T-helper 22 cell (primary cell): ENCODE results near the gene KHK.

ENCODE experiments used
- DNase-seq: peaks from one replicate; pipeline ENCODE4 v3.0.0-alpha.2; 2020; ENCODE audit warnings: low read depth

The KHK gene

GRCh38 chr2:27082773-27083409, 3.7 kb upstream of the KHK start:
- no peak for DNase-seq

DNA sequence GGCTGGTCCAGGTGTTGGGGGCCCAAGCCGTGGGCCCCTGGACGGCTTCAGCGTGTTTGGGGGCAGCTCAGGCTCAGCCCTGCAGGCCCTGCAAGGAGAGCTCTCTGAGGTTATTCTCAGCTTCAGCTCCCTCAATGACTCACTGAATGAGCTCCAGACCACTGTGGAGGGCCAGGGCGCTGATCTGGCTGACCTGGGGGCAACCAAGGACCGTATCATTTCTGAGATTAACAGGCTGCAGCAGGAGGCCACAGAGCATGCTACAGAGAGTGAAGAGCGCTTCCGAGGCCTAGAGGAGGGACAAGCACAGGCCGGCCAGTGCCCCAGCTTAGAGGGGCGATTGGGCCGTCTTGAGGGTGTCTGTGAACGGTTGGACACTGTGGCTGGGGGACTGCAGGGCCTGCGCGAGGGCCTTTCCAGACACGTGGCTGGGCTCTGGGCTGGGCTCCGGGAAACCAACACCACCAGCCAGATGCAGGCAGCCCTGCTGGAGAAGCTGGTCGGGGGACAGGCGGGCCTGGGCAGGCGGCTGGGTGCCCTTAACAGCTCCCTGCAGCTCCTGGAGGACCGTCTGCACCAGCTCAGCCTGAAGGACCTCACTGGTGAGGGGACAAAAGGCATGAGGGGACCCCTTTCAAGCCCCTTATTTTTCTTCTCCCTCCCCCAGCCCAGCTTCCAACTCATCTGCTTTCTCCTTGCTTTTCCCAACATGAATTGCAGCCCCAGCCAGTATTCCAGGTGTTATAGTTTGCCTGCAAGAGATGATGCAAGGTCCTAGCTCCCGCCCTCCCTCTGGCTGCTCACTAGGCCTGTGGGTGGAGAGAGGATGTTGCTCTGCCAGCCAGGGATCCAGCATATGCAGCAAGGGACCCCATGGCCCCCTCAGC, 2.9 kb upstream of the KHK start:
- DNase-seq = no peak

DNA sequence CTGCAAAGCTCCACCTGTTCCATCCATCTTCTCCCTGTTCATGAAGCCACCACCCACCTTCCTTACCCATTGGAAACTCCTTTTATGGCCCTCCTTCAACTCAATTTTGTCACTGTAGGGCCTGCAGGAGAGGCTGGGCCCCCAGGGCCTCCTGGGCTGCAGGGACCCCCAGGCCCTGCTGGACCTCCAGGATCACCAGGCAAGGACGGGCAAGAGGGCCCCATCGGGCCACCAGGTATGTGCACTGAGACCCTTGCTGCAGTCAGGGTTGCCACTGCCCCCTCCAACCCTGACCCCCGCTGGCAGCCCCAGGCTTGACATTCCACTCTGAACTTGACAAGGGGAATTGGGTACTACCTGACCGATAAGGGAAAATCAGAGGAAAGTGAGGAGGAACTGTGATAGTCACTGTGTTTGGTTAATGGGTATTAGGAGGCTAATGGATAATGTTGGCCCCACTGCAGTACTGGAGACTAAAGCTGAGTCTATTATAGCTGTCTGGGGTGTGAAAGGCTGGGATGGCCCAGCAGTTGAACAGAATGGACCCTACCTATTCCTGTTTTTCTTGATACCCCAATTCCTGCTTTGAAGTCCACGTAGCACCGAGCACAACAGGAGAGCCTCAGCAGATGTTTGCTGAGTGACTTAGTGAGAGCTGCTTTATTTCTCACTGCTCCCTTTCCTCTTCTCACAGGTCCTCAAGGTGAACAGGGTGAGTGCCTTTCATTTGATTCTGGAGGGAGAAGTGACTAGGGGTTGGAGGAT, 2.1 kb upstream of the KHK start:
- DNase-seq = no peak

DNA sequence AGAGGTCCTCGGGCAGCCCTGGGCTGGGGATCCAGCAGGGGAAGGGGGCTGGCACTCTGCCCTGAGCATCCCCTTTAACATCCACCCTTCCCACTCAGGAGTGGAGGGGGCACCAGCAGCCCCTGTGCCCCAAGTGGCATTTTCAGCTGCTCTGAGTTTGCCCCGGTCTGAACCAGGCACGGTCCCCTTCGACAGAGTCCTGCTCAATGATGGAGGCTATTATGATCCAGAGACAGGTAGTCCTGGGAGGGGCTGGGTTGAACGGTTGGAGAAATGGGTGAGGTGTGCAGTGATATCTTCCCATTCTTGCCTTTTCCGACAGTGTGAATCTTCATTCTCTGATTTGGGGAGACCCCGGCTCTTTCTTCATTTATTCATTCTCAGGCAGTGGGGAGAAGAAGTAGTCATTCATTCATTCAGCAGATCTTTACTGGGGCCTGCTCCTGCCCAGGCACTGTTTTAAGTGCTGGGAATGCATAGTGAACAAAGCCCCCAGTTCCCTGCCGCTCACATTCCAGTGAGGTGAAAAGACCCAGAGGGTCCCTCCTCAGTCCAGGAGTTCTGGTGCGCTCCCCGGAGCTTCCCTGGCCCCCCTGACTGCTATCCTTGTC, 1.4 kb upstream of the KHK start:
- DNase-seq = no peak

GRCh38 chr2:27085673-27086089, 891 bp upstream of the KHK start:
- DNase-seq = no peak

- DNase-seq = peak; percentile 91
These were observed 365 bp upstream of the KHK start for GRCh38 chr2:27086090-27086723.

- DNase-seq = no peak
These were observed 1.3 kb downstream of the KHK start for GRCh38 chr2:27087823-27088410.

DNA sequence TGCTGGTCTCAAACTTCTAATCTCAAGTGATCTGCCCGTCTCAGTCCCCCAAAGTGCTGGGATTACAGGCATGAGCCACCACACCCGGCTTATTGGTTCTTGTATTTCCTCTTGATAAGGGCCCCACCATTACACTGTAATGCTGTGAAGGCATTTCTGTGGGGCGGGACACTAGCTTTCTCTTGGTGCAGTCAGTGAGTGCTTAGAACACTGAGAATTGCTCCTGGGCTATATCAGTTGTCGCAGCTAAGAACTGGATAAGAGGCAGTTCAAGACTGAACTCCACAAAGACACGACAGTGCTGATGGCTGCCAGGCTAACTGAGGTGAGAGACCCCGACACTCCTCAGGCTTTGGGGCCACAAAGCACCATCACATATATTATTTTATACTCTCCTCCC, 2.1 kb downstream of the KHK start:
- DNase-seq = no peak

GRCh38 chr2:27089111-27089954, 2.8 kb downstream of the KHK start:
- DNase-seq = no peak

DNA sequence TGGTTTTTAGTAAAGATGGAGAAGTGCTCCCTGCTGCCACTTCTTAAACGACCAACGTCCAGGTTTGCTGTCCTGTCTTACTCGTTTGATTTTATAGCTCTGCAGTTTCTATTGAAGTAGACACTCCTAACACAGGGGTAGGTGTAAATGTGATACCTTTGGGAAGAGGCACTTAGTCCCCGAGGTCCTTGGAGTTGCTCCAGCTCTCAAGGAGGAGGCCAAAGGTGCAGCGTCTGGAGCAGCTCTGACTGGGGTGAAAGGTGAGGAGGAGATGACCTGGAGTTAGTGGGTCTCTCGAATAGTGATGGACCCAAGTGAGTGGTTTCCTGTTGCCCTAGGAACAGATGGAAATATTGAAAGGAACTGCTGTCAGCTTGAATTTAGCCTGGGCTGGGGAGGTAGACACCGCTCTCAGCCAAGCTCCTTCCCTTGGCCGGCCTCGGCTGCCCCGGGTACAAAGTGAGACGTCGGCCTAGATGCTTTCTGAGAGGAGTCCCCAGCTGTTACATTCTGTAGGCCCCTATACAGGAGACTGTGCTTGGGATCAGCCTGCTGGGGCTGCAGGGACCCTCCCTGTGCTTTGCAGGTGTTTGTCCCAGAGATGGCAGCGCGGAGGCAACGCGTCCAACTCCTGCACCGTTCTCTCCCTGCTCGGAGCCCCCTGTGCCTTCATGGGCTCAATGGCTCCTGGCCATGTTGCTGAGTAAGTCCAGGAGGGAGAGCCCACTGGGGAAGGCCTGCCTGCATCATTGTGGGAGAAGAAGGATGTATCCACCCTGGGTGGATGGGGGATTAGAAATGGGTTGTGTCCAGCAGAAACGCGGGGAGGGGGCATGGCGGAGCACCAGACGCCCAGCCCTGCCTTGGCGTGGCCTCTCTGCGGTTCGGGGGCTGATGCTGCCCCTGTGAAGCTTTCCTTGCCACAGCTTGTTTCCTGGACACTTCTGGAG, 5.4 kb downstream of the KHK start:
- DNase-seq = no peak

DNA sequence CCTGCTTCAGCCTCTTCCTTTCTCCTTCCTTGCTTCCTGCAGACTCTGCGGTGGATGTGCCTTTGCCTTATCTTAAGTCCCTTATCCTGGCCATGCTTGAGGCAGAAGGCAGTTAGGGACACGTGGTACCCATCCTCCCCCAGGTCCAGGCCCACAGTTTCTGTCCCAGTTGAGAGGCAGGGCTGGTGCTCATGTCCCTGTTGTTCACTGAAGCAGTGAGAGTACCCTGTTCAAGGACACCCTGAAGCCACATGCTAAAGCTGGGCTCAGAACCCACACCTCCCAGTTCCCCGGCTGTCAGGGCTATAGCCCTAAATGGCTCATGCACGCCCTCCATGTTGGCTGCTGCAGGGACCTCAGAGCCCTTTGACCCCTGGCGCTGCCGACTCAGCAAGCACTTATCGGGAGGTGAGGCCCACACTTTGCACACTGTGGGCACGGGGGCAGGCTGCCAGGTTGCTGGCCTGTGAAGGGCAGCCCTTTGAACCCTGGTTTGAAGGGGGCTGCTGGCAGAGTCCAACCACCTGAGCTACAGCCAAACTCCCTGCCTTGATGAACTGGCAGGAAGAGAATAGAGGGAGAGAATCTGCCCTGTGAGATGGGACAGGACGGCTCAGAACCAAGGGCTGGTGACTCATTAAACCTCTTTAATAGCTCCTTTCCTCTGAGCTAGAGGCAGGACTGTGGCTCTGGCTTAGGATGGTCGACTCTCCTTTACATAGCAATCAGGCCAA, 6.3 kb downstream of the KHK start:
- DNase-seq = no peak

DNA sequence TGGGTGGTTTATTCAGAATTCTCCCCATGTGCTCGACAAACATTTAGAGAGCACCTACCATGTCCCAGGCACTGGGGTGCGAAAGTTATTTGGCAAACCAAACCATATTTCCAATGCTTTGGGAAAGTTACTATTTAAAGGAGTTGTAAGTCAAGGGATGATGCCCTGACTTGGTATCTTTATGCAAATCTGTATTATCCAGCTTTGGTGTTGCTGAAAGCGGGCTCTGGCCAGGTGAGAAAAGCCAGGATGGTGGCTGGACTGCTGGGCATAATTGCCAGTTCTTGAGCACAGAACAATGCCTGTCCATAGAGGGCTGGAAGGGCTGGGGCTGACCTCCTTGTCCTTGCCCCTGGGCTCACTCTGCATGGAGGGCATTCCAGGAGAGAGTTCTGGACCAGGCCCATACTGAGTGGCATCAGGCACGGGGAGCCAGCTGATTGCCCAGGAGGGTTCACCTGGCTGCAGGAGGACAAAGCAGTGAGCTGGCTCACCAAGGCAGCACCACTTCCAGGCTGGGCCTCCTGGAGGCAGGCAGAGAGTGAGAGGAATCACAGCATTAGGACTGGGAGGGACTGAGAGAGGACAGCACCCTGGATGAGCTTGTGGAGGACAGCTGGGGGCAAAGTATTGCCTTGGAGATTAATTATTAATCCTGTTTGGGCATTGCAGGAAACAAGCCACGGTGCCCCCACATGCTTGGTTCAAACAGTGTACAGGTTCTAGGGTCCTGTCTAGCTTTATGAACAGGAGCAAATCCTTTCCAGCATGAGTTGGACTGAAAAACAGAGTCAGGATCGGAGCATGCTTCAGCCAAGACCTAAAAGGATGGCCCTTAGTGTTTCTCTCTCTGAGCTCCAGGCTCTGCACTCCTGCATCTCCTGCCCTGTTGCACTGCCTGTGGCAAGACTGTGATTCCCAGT, 7.1 kb downstream of the KHK start:
- no peak for DNase-seq

DNA sequence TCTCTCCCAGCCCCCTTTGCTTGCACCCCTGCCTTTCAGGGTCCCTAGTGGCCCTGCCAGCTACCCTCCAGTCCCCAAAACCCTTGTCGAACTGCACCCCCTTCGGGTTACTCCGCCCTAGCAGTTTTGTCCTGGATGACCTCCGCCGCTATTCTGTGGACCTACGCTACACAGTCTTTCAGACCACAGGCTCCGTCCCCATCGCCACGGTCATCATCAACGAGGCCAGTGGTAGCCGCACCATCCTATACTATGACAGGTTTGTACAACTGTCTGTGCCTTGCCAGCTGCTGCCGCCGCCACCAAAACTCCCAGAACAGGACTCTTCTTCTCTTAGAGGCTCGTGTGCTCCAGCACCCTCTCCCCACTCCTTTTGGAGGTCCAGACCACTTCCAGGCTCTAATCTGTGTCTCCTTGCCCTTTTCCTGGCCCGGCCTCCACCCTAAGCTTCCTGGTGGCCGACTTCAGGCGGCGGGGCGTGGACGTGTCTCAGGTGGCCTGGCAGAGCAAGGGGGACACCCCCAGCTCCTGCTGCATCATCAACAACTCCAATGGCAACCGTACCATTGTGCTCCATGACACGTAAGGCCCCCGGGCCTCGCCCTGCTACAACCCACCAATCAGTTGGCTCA, 7.9 kb downstream of the KHK start:
- no peak for DNase-seq

DNA sequence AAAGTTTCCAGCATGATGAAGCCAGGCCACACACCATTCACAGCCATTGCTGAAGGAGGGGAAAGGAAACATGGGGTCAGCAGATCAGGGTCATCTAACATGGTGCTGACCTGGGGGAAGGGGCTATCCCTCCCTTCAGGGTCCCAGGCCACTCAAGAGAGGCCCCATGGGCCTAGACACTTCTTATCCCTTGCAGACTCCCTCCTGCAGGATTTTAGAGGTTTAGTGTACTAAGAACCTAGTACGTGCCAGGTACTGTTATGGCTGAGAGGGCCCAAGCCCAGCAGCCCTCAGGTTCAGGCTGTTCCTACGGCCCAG, 8.8 kb downstream of the KHK start:
- no peak for DNase-seq

GRCh38 chr2:27095745-27096651, 9.4 kb downstream of the KHK start:
- DNase-seq = no peak

- DNase-seq = no peak
These were observed 10.3 kb downstream of the KHK start for GRCh38 chr2:27096748-27097297.
